ENCODE results near the gene FARP2.
"Not testable (repeated sequence)": the region's sequence is repeated elsewhere in the genome, so short reads cannot be mapped to it uniquely, and the experiment has no call there.

Gene FARP2

DNA sequence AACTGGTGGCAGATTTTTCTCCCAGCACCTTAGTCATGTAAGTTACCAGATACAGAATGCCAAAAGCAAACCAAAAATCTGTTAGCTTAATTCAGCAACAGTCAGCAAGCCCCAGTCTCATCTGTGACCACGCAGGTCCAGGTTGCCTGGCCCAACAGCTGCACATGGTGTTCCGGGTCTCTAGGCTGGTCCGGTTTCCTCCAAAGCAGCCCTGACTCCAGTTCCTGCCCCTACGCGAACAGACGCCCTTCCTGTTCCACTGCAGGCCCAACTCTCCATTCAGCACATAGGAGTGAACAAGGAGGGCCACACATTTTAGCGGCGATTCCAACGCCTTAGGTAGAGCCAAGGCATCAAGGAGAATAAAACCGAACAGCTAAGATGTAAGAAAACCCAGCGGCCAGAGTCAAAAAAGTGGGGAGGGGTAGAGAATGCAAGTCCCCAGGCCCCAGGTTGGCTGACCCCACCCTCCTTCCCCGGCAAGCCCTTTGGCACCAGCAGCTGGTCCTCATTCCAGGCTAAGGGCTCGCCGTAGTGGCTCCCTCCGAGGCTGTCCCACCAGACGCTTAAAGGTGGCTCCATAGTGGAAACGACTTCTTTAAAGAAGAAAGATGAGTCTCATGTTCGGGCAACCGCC is 150.8 kb downstream of the FARP2 start:
- no peak for FAIRE-seq

DNA sequence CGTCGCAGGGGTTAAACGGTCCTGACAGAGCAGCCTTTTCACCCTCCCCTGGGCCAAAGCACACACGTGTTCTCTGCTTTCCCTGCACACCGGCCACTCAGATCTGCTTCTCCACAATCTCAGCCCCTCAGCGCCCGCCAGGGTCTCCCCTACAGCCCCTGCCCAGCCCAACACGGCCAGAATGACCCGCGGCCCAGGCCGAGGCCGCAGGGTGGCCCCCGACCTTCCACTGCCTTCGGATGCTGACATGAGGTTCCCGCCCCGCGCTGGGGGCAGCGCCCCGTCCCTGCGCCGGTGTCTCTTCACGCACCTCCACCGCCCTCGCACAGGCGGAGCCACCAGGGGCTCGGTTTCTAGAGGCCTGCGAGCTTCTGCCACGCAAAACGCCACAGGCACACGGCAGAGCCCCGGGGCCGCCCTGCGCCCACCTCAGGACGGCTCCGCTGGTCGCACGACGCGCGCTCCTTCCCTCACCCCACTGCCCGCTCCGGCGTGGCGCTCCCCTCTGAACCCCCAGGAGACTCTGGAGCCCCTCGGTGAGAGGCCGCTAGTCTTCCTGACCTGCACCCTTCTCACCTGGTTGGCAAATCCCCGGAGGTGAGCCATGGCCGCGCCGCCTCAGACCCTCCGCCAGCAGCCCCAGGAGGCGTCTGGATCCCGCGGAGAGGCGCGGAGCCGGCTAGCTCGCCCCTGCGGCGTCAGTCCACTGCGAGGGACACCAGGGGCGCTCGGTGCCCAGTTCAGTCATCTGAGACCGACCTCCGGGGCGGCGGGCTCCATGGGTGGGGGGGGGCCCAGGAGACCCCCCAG is 151.6 kb downstream of the FARP2 start:
- no peak for FAIRE-seq

DNA sequence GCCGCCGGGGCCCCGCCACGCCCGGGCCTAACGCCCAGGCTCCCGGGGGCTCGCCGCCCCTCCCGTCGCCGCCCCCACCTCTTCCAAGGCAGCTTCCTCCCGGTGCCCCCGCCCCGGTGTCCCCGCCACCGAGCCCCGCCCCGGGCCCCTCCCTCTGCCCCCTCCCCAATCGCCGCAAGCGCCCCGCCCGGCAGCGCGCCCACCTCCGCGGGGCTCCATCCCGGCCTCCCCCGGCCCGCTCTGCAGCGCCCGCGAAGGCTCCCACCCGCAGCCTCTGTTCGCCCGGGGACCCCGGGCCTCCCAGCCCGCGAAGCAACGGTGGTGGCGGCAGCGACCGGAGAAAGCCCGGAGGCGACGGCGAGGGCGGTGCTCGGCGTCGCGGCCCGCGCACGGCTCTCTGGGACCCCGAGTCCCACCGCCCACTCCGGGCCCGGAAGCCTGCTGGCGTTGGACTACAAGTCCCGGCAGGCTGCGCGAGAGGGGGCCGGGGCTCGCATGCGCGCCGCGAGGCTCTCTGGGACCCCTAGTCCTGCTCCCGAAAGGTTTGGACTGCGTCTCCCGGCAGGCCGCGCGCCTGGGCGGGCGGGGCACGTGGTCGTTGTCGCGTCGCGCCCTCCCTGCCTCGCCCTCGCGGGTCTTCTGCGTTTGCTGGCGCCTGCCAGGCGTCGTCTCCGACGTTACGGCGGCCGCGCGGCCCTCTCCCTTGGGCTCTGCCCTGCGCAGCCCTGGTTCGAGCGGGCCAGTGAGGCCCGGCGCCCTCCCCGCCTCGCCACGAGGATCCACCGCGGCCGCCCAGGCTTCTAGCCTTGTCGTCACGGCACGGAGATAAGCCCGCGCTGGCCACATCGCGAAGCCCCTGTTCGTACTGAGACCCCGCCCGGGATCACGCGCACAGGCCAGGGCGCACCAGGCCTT is 152.4 kb downstream of the FARP2 start, which contains the start of gene STK25:
TSS of gene STK25 (minus strand) at position 345 of the 915 bp plus-strand sequence. CDS start 549 bp downstream, outside the sequence.
- no peak for FAIRE-seq

DNA sequence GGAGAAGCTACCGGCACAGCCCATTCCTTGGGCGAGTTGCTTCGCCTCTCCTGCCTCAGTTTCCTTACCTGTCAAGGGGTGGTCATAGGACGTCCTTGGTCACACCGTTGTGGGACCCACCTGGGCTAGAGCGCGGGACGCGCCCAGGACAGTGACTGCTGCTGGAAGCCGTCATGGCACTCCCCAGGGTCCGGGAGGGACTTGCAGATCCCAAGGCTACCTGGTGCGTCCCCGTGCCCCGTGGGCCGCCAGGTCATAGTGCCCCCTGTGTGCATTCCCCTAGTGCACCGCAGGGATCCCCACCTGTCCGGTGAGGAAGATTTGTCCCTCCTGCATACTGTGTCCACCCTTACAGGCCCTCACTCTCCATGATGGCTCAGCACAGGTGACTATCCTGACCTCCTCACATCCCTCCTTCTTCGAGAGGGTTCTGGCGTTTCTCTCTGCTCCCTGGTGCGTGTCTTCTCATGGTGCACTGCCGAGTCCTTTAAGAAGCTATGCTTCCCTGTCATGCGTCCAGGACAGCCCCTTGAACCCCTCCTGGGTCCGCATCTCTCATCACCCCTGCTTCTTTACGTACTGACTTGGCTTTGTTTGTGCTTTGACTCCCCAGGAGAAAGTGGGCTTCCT is 153.2 kb downstream of the FARP2 start:
- FAIRE-seq: no peak

DNA sequence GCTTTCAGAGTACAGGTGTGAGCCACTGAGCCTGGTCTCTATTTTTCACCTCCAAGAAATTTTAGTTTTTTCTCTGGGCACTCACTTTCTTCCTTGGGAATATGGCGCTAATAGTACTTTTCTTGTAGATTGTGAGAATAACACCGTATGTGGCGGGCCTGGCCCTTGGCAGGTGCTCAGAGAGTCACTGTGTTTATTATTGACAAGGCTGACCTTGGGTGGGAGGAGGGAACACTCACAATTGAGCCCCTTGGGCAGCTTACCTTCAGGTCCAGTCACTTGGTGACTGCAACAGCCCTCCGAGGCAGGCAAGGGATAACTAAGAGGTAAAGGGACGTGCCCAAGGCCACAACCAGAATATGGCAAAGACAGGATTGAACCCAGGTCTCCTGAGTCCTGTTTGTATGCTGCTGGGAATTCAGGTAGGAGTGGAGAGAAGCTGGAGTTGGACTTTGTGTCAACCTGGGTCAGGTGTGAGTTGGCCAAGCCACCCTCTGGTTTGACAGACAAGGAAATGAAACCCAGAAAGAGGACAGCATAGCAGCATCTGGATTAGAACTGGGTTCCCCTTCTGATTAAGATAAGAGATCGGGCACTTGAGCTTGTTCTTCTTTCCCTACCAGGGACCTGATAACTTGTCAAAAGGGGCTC is 155.1 kb downstream of the FARP2 start:
- no peak for FAIRE-seq

DNA sequence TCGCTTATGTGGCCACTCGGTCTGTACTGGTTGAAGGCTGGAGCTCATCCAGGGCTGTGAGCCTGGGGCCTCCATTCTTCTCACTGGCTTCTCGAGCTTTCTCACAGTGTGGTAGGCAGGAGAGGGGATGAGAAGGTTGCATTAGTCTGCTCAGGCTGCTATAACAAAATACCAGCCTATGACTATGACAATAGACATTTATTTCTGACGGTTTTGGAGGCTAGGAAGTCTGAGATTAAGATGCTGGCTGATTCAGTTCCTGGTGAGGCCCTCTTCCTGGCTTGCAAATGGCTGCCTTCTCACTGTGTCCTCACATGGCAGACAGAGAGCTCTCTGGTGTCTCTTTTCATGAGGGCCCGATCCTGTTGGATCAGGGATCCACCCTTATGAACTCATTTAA is 158.5 kb downstream of the FARP2 start:
- FAIRE-seq: no peak

DNA sequence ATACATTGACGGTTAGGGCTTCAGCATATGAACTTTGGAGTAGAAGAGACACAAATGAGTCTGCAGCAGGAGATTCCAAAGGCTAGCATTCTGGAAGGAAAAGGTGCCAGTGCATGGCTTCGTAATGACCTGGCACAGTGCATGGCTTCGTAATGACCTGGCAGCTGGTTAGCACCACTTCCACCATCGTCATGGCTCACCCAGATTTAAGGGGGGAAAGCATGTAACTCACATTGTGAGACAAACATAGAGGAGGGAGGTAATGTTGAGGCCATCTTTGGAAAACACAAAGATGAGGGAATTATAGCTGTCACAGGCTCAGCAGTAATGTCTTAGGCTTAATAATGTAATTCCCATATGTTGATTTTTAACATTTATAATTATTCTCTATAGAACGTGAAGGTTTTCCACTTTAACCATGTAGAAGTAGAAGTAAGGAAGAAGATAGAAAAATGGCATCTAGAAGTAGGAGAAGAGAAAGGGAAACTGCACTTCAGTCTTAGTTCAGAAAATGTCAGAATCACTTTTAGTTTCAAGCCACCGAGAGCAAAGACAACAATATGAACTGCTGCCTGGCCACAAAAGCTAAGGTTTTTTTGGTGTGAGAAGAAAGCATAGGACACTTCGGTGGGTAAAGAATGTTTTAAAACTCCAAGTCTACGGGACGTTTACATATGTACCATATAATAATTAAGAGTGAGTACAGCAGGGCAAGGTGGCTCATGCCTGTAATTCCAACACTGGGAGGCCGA is 159.1 kb downstream of the FARP2 start:
- no peak for FAIRE-seq

DNA sequence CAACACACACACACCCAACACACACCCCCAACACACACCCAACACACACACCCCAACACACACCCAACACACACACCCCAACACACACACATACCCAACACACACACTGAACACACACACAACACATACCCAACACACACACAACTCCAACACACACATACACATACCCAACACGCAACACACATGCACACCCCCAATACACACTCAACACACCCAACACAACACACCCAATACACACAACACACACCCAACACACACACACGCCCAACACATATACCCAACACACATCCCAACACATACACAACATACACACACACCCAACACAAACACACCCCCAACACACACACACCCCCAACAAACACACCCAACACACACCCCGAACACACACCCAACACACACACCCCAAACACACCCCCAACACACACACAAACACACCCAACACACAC is 160.5 kb downstream of the FARP2 start:
- no peak for FAIRE-seq

DNA sequence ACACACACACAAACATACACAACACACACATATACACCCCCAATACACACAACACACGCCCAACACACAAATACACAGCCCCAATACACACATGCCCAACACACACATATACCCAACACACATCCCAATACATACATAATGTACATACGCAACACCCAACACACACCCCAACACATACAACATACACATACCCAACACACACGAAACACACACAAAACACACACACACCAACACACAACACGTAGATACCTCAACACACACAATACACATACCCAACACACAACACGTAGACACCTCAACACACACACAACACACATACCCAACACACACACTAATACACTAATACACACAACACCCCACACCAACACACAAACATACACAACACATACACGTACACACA is 161.2 kb downstream of the FARP2 start:
- FAIRE-seq: no peak

DNA sequence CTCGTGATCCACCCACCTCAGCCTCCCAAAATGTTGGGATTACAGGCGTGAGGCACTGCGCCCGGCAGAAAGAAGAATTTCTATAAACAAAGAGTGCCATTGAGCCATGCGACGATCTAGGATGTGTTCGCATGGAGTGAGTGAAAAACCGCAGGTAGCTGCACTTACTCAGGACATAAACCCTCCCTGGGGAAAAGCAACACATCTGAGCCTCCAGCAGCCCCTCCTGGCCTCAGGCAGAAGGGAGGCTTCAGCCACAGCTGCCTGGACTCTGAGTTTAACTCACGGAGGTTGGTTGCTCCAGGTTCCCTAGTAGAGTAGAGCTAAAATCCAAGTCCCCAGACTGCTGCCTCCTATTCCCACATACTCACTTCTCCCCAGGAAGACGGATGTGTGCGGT is 163.6 kb downstream of the FARP2 start:
- no peak for FAIRE-seq

DNA sequence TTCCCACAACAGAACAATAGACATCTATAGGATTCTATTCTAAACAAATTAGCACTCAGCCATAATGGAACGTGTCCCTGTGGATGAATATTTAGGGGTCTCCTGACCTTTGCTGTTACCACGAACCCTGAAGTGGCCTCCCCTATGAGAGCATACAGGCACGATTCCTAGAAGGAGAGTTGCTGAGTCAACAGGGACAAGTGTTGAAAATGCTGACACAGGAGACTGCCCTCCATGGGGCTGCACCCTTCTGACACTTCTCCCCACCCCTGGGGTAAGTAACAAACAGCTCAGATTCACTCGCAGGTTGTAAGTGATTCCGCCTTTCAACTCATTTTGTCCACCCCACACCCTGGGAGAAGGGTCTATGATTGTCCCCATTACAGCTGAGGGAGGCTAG is 166.4 kb downstream of the FARP2 start:
- no peak for FAIRE-seq

DNA sequence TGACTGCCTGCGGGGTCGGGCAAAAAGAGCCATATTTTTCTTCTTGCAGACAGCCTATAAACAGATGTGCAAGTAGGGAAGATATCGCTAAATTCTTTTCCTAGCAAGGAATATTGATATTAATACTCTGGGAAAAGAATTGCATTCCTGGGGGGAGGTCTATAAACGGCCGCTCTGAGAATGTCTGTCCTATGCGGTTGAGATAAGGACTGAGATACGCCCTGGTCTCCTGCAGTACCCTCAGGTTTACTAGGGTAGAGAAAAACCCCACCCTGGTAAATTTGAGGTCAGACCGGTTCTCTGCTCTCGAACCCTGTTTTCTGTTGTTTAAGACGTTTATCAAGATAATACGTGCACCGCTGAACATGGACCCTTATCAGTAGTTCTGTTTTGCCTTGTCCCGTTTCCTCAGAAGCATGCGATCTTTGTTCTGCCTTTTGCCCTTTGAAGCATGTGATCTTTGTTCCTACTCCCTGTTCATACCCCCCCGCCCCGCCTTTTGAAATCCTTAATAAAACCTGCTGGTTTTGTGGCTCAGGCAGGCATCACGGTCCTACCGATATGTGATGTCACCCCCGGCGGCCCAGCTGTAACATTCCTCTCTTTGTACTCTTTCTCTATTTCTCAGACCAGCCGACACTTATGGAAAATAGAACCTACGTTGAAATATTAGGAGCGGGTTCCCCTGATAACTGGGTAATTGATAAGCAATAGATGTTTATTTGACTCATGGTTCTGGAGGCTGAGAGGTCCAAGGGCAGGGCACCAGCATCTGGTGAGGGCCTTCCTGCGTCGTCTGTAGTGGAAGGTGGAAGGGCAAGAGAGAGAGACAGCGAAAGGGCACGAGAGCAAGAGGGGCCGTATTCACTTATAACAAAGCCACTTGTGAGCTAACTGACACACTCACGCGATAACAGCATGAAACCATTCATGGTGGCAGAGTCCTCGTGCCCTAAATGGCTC is 170.0 kb downstream of the FARP2 start:
- FAIRE-seq: not testable (repeated sequence)

DNA sequence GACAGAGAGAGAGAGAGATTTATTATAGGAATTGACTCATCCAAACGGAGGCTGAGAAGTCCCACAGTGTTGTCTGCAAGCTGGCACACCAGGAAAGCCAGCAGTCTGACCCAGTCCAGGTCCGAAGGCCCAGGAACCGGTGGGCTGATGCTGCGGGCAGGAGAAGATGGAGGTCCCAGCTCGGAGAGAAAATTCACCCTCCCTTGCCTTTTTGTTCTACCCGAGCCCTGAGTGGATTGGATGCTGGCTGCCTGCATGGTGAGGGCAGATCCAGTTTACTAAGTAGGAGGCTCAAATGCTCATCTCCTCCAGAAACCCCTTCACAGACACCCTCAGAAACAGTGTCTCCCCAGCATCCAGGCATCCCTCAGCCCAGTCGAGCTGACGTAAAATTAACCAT is 174.5 kb downstream of the FARP2 start:
- no peak for FAIRE-seq

DNA sequence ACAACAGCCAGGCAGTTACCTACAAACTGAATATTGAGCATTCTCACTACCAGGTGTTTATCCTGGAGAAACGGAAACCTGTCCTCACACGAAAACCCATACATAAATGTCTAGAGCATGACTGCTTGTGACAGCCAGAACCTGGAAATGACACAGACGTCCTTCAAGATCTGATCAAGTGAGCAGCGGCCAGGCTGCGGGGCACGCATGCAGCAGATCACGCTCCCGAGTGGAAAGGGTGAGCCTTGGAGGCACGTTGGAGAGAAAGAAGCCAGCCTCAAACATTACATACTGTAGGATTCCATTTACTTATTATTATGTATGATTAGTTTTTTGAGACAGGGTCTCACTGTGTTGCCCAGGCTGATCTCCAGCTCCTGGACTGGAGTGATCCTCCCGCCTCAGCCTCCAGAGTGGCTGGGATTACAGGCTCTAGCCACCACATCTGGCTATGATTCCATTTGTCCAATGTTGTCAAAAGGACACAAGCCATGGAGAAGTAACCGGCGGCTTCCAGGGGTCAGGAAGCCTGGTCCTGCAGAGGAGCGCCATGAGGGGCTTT is 175.2 kb downstream of the FARP2 start:
- no peak for FAIRE-seq

DNA sequence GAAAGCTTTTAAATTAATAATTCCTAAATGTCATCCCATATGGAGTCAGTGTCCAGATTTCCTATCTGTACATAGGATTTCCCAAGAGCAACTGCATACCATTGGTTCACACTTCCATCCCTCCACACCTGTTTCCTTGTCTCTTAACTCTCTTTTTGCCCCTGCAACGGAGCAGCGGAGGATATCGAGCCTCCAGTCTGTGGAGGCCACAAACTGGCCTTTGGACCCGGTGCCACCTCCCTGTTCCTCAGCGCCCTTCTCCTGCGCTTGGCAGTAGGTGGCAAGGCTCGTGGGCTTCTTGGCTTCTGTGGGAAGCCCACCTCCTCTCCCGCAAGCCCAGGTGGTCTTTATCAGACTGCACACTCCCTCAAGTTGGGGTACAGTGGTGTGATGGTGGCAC is 176.1 kb downstream of the FARP2 start:
- FAIRE-seq: no peak

DNA sequence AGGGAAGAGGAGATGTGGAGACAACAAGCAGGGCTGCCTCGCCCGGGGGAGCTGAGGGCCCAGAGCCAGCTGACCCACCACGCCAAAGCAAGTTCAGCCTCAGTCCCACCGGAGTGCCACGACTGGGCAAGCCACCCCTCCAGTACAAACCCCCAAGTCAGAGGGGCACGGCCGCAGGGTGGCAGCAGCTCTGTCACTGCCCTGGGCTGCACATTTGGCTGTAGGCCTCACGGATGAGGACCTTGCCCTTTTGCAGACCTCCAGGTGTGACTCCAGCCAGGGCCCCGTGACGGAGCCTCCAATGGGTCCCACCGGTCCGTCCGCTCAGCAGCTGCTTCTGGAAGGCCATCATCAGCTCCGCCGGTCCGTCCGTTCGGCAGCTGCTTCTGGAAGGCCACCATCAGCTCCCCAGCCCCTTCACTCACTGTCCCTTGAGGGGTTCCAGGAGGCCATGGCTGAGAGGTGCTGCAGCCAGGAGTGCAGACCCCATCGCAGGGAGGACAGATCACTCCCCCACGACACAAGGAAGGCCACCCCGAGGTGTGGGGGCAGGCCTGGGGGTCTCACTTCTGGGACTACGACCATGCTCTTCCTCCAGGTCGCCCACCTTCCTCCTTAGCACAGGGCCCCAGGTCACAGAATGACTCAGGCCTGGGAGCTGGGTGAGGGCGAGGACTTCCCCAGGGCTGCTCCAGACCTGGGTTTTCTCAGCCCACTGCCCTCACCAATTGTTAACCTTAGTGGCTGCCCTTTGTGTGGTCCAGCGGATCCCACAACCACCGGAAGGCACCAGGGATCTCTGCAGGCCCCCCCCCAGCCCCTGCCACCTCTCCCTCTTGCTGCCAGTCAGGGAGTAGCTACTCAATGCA is 176.9 kb downstream of the FARP2 start:
- FAIRE-seq: no peak

DNA sequence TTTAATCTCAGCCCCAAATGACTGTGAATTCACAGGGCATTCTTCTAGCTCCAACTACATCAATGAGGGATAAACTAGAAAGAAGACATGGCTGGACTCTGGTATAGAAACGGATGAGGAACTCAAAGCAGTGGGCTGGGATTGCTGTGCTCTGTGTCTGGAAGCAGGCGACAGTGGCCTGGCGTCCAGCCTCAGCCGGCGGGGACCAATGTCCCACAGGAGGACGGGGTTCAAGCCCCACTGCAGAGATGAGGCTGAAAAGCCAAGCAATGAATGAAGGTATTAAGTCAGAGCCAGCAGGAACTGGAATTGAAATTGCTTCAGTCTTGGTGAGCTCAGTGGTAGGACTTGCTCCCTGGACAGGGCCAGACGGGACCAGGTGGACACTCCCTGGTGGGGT is 178.2 kb downstream of the FARP2 start:
- no peak for FAIRE-seq

DNA sequence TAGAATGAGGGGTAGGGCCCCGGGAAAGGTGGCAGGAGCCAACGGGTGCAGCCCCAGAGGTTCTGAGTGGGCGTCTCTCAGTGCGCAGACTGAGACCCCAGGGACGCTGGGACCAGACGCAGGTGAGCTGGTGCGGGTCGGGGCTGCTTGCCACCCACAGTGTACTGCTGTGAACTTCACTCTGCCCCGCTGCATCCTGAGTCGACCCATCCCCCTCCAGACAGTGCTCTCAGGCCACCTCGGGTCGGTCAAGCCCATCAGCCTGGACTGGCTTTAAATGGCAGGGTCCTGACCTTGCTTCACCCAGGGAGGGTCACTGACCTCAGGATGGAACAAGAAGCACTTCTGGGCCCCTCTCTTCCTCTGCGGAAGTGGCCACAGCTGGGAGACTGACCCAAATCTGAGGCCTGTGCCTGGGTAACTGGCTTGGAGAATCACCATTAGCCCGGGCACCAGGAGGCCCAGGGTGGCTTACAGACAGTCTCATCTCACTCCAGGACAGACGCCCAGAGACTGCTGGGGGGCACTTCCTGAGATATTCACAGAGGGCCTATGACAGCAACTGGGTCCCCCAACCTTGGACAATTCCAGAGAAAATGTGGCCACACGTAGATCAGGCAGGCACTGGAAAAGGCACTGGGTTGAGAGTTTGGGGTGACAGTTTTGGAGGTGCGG is 178.8 kb downstream of the FARP2 start:
- no peak for FAIRE-seq

Data from islet of Langerhans (tissue), 1 donor.